Naive thymus-derived CD4-positive, alpha-beta T cell (primary cell): ENCODE data around the gene SMARCA1. TPM values are rescaled to one million over a fixed set of nuclear protein-coding genes. Genes with fewer than 3 reads are reported as not detected.
A peak's percentile ranks its signal among the peaks of the same experiment; 100 is the strongest.

Experiments
- ATAC-seq: fragments of 150-1000 bp; cut with Tn5 transposase; 2 replicates; pipeline ENCODE4 v1.10.0; 2021; ENCODE audit warnings: mild to moderate bottlenecking, moderate library complexity
- CTCF ChIA-PET: fragments of 350-600 bp; sonication (Branson Sonifier 250); formaldehyde crosslinking; loops from one replicate; lab custom pipeline; 2021; ENCODE audit warnings: antibody characterized with exemption; lab: Charles Lee
- POLR2A ChIA-PET: fragments of 350-600 bp; sonication (Branson Sonifier 250); formaldehyde crosslinking; loops from one replicate; lab custom pipeline; 2021; ENCODE audit warnings: antibody characterized with exemption, inconsistent platforms; lab: Charles Lee
- DNase-seq, 9 donors: peaks; one replicate each; pipeline versions ENCODE4 v3.0.0 to v3.0.0-alpha.2; 2020 to 2022; ENCODE audit warnings: mixed read lengths in 1 of 9
- H3K27ac ChIP-seq: one replicate; pipeline ENCODE4 v1.7.0; 2013; ENCODE audit warnings: mild to moderate bottlenecking, low read depth, low read length, moderate library complexity
- H3K27me3 ChIP-seq, 2 donors: one replicate each; pipeline ENCODE4 v1.7.0; 2013; ENCODE audit warnings: low read length in 2 of 2, mild to moderate bottlenecking in 2 of 2, moderate library complexity in 2 of 2; ENCODE audit not compliant: control insufficient read depth in 2 of 2, insufficient read depth in 2 of 2
- H3K36me3 ChIP-seq, 3 experiments: 1 replicate in 2 of 3; 2 replicates in 1 of 3; pipeline ENCODE4 v1.7.0; 2013; ENCODE audit warnings: low read length in 3 of 3, mild to moderate bottlenecking in 3 of 3, moderate library complexity in 1 of 3; ENCODE audit not compliant: insufficient read depth in 3 of 3, control insufficient read depth in 2 of 3
- H3K4me1 ChIP-seq, 2 donors: one replicate each; pipeline ENCODE4 v1.7.0; 2013; ENCODE audit warnings: low read length in 2 of 2, mild to moderate bottlenecking in 2 of 2, moderate library complexity in 1 of 2; ENCODE audit not compliant: control insufficient read depth in 2 of 2, insufficient read depth in 2 of 2
- H3K4me3 ChIP-seq: 2 replicates; pipeline ENCODE4 v1.7.0; 2013; ENCODE audit warnings: mild to moderate bottlenecking, low read length
- H3K9me3 ChIP-seq, 3 experiments: 1 replicate in 2 of 3; 2 replicates in 1 of 3; pipeline ENCODE4 v1.7.0; 2013; ENCODE audit warnings: low read length in 3 of 3; ENCODE audit not compliant: control insufficient read depth in 2 of 3
- H3K27ac Mint-ChIP-seq, 9 donors: one replicate each; pipeline ENCODE4 v1.8.0; 2020 to 2022; ENCODE audit warnings: mixed read lengths in 9 of 9, mild to moderate bottlenecking in 8 of 9, moderate library complexity in 5 of 9, inconsistent platforms in 2 of 9
- H3K27me3 Mint-ChIP-seq, 5 donors: one replicate each; pipeline ENCODE4 v1.8.0; 2021 to 2022; ENCODE audit warnings: mixed read lengths in 5 of 5, mild to moderate bottlenecking in 1 of 5
- H3K36me3 Mint-ChIP-seq, 5 donors: one replicate each; pipeline ENCODE4 v1.8.0; 2020 to 2022; ENCODE audit warnings: mixed read lengths in 5 of 5, mild to moderate bottlenecking in 3 of 5, inconsistent platforms in 1 of 5
- H3K4me1 Mint-ChIP-seq, 7 donors: one replicate each; pipeline ENCODE4 v1.8.0; 2020 to 2022; ENCODE audit warnings: mixed read lengths in 7 of 7, mild to moderate bottlenecking in 3 of 7, inconsistent platforms in 1 of 7
- H3K4me3 Mint-ChIP-seq, 10 donors: one replicate each; pipeline ENCODE4 v1.8.0; 2020 to 2022; ENCODE audit warnings: mild to moderate bottlenecking in 10 of 10, mixed read lengths in 10 of 10, moderate library complexity in 6 of 10, inconsistent platforms in 2 of 10
- H3K9me3 Mint-ChIP-seq, 11 donors: one replicate each; pipeline ENCODE4 v1.8.0; 2020 to 2022; ENCODE audit warnings: mixed read lengths in 11 of 11, mild to moderate bottlenecking in 4 of 11, inconsistent platforms in 1 of 11, moderate library complexity in 1 of 11
- intact Hi-C, 2 donors: fragments of 100-400 bp; cut with micrococcal nuclease; formaldehyde crosslinking; loops; one replicate each; pipeline ENCODE4 v1.15.1; 2023
- polyA plus RNA-seq, 2 donors: library from polyadenylated mRNA; unstranded; fragments of 300-500 nt; fragmentation: Illumina TruSeq; gene quantifications; one replicate each; pipeline ENCODE4 v1.2.3, GENCODE V29; 2021
- total RNA-seq, 6 experiments: library from RNA in 5 of 6; stranded (reverse) in 5 of 6; gene quantifications; 1 replicate in 5 of 6; 2 replicates in 1 of 6; pipeline ENCODE4 v1.2.3 and lab custom pipeline; 2021 to 2026

SMARCA1 gene
- total and polyA plus RNA-seq, 7 experiments from 2014 or later = 0.72 to 5.0 (median 2.6) TPM; not detected in 1

GRCh38 chrX:129549124-129549523 is 25.8 kb upstream of the SMARCA1 start:
- H3K4me3 Mint-ChIP-seq = no peak overlapping the region
- no peaks in the 10 kb centered on the region for H3K9me3 ChIP-seq
- H3K27ac Mint-ChIP-seq = no peak overlapping the region

GRCh38 chrX:129545408-129545807 is 22.1 kb upstream of the SMARCA1 start:
- Mint-ChIP-seq H3K36me3 (no peaks in the 10 kb centered on the region), H3K27ac (no peak overlapping the region), H3K4me1 (peaks cover 3 to 14% (median 9%) of the 10 kb centered on the region in 7 donors), H3K27me3 (no peaks in the 10 kb centered on the region), H3K4me3 (no peak overlapping the region), H3K9me3 (no peaks in the 10 kb centered on the region)
- no peak for ATAC-seq
- Histone ChIP-seq H3K9me3 (no peaks in the 10 kb centered on the region), H3K4me3 (no peak overlapping the region), H3K27me3 (no peaks in the 10 kb centered on the region), H3K36me3 (no peaks in the 10 kb centered on the region), H3K4me1 (no peaks in the 10 kb centered on the region), H3K27ac (no peak overlapping the region)
- no peak for DNase-seq
- POLR2A ChIA-PET = no interaction called here
- intact Hi-C loops = no loop called here
- CTCF ChIA-PET = no interaction called here

More at GRCh38 chrX:129549124-129549523, 25.8 kb upstream of the SMARCA1 start:
- no peaks in the 10 kb centered on the region for H3K36me3 ChIP-seq
- peaks cover 0 to 4% (median 0%) of the 10 kb centered on the region in 5 donors for H3K36me3 Mint-ChIP-seq
- H3K4me1 ChIP-seq = no peaks in the 10 kb centered on the region
- H3K27me3 ChIP-seq = no peaks in the 10 kb centered on the region
- no peak overlapping the region for H3K4me3 ChIP-seq
- no peaks in the 10 kb centered on the region for H3K9me3 Mint-ChIP-seq
- DNase-seq (no peak), ATAC-seq (no peak)
- intact Hi-C loops = no loop called here
- no peaks in the 10 kb centered on the region for H3K27me3 Mint-ChIP-seq
- peaks cover 0 to 5% (median 0%) of the 10 kb centered on the region in 7 donors for H3K4me1 Mint-ChIP-seq
- H3K27ac ChIP-seq = no peak overlapping the region
- ChIA-PET POLR2A (interaction anchor here (0.6 kb wide), 1 partner anchor 558 kb away, joined by 3 read pairs; no protein-coding TSS in a partner anchor), CTCF (no interaction called here)

- H3K9me3 ChIP-seq = no peaks in the 10 kb centered on the region
- no peaks in the 10 kb centered on the region for H3K9me3 Mint-ChIP-seq
- H3K27ac Mint-ChIP-seq = no peak overlapping the region
- no peaks in the 10 kb centered on the region for H3K36me3 Mint-ChIP-seq
- no peaks in the 10 kb centered on the region for H3K4me1 ChIP-seq
- no peak for ATAC-seq
- no peaks in the 10 kb centered on the region for H3K27me3 ChIP-seq
- H3K36me3 ChIP-seq = no peaks in the 10 kb centered on the region
- DNase-seq = no peak
- intact Hi-C loops = loop anchor here in 1 of 2 donors (5.0 kb wide), 1 partner anchor 42 kb away; no protein-coding TSS in a partner anchor
- no peak overlapping the region for H3K4me3 Mint-ChIP-seq
- peaks cover 5 to 17% (median 12%) of the 10 kb centered on the region in 7 donors for H3K4me1 Mint-ChIP-seq
- CTCF ChIA-PET = interaction anchor here (0.8 kb wide), 1 partner anchor 58 kb away, joined by 3 read pairs; no protein-coding TSS in a partner anchor
- no peaks in the 10 kb centered on the region for H3K27me3 Mint-ChIP-seq
- H3K4me3 ChIP-seq = no peak overlapping the region
- H3K27ac ChIP-seq = no peak overlapping the region
- POLR2A ChIA-PET = no interaction called here
Measured at GRCh38 chrX:129544780-129545179, 21.5 kb upstream of the SMARCA1 start.

- ChIA-PET POLR2A (no interaction called here), CTCF (interaction anchor here (1.6 kb wide), 1 partner anchor 8 kb away, joined by 4 read pairs; no protein-coding TSS in a partner anchor)
- peaks cover 0 to 10% (median 0%) of the 10 kb centered on the region in 5 donors for H3K27me3 Mint-ChIP-seq
- peaks cover 8 to 22% (median 16%) of the 10 kb centered on the region in 7 donors for H3K4me1 Mint-ChIP-seq
- H3K27ac Mint-ChIP-seq = peak overlapping the region in 4 of 9 donors; percentile 7 to 29 (median 18)
- Histone ChIP-seq H3K4me1 (no peaks in the 10 kb centered on the region), H3K27ac (peak overlapping the region; percentile 21), H3K36me3 (no peaks in the 10 kb centered on the region), H3K4me3 (peak overlapping the region; percentile 47), H3K27me3 (no peaks in the 10 kb centered on the region), H3K9me3 (no peaks in the 10 kb centered on the region)
- DNase-seq (peak in 1 of 9 donors; percentile 19), ATAC-seq (peak; percentile 29)
- no peaks in the 10 kb centered on the region for H3K9me3 Mint-ChIP-seq
- H3K36me3 Mint-ChIP-seq = peaks cover 0 to 4% (median 0%) of the 10 kb centered on the region in 5 donors
- intact Hi-C loops = loop anchor here in 1 of 2 donors (2.0 to 5.0 kb wide), 3 partner anchors 18 to 92 kb away; partner anchors contain the start of gene SMARCA1
- peak overlapping the region; percentile 15 to 83 (median 62) for H3K4me3 Mint-ChIP-seq
Measured at GRCh38 chrX:129540722-129541184, 17.5 kb upstream of the SMARCA1 start.

- peak within 1 kb of the TSS in 8 of 9 donors; percentile 4 to 81 (median 16) for H3K27ac Mint-ChIP-seq
- peaks cover 6 to 22% (median 16%) of the 10 kb centered on the region in 7 donors for H3K4me1 Mint-ChIP-seq
- Histone ChIP-seq H3K27ac (peak within 1 kb of the TSS; percentile 55), H3K36me3 (no peaks in the 10 kb centered on the region), H3K4me1 (no peaks in the 10 kb centered on the region), H3K9me3 (no peaks in the 10 kb centered on the region), H3K4me3 (peak within 1 kb of the TSS; percentile 47), H3K27me3 (no peaks in the 10 kb centered on the region)
- peak; percentile 10 to 49 (median 40) for DNase-seq
- intact Hi-C loops = loop anchor here in 1 of 2 donors (2.0 to 5.0 kb wide), 3 partner anchors 17 to 91 kb away; partner anchors contain the start of gene SMARCA1
- ChIA-PET POLR2A (no interaction called here), CTCF (interaction anchor here (0.7 kb wide), 1 partner anchor 625 kb away, joined by 3 read pairs; the partner anchor contains the start of gene AIFM1)
- H3K27me3 Mint-ChIP-seq = peaks cover 0 to 10% (median 0%) of the 10 kb centered on the region in 5 donors
- peak; percentile 82 for ATAC-seq
- peak within 1 kb of the TSS; percentile 66 to 87 (median 82) for H3K4me3 Mint-ChIP-seq
- H3K36me3 Mint-ChIP-seq = peaks cover 0 to 4% (median 0%) of the 10 kb centered on the region in 5 donors
- H3K9me3 Mint-ChIP-seq = no peaks in the 10 kb centered on the region
Measured at GRCh38 chrX:129540068-129540653, 16.9 kb upstream of the SMARCA1 start, which contains the start of gene OCRL. Gene OCRL, plus strand, starts transcription at chrX:129540259. Its CDS starts 181 bp downstream, at chrX:129540440.

GRCh38 chrX:129534816-129535578 is 11.7 kb upstream of the SMARCA1 start:
- peak overlapping the region in 1 of 9 donors; percentile 19 for H3K27ac Mint-ChIP-seq

More at GRCh38 chrX:129534816-129535578, 11.7 kb upstream of the SMARCA1 start:
- no peak overlapping the region for H3K27ac ChIP-seq
- H3K4me1 ChIP-seq = no peaks in the 10 kb centered on the region
- peaks cover 0 to 4% (median 0%) of the 10 kb centered on the region in 5 donors for H3K36me3 Mint-ChIP-seq
- H3K9me3 ChIP-seq = no peaks in the 10 kb centered on the region
- ATAC-seq (no peak), DNase-seq (no peak)
- peaks cover 5 to 8% (median 7%) of the 10 kb centered on the region in 7 donors for H3K4me1 Mint-ChIP-seq
- no peak overlapping the region for H3K4me3 ChIP-seq
- ChIA-PET POLR2A (no interaction called here), CTCF (no interaction called here)
- H3K9me3 Mint-ChIP-seq = no peaks in the 10 kb centered on the region
- no peak overlapping the region for H3K4me3 Mint-ChIP-seq
- H3K27me3 ChIP-seq = no peaks in the 10 kb centered on the region
- no peaks in the 10 kb centered on the region for H3K36me3 ChIP-seq
- peaks cover 0 to 10% (median 0%) of the 10 kb centered on the region in 5 donors for H3K27me3 Mint-ChIP-seq
- intact Hi-C loops = no loop called here
